Spinal cord (tissue), 10 donors: ENCODE results near the gene PLA1A. TPM values are rescaled to one million over a fixed set of nuclear protein-coding genes. Genes with fewer than 3 reads are reported as not detected.

Source experiments
- DNase-seq, 6 donors: peaks; one replicate each; pipeline versions ENCODE4 v3.0.0 to v3.0.0-alpha.2; 2013 to 2015; ENCODE audit warnings: low spot score in 6 of 6, low read depth in 4 of 6
- H3K27ac ChIP-seq: one replicate; pipeline ENCODE4 v1.5.1; 2013; ENCODE audit warnings: low read depth, low read length, control low read depth
- H3K27me3 ChIP-seq: one replicate; pipeline ENCODE4 v1.6.1; 2013; ENCODE audit warnings: low read length; ENCODE audit not compliant: control insufficient read depth, insufficient read depth
- H3K36me3 ChIP-seq: one replicate; pipeline ENCODE4 v1.6.1; 2013; ENCODE audit warnings: low read length; ENCODE audit not compliant: control insufficient read depth, insufficient read depth
- H3K4me1 ChIP-seq: one replicate; pipeline ENCODE4 v1.6.1; 2013; ENCODE audit warnings: low read length; ENCODE audit not compliant: control insufficient read depth, insufficient read depth
- H3K4me3 ChIP-seq: one replicate; pipeline ENCODE4 v1.5.1; 2013; ENCODE audit warnings: low read depth, low read length, control low read depth
- H3K9me3 ChIP-seq: one replicate; pipeline ENCODE4 v1.6.1; 2013; ENCODE audit warnings: low read length; ENCODE audit not compliant: control insufficient read depth, insufficient read depth
- WGBS: methylation state at CpG from one replicate; pipeline ENCODE4 v1.1.5; 2013; ENCODE audit warnings: missing lambda C conversion rate; ENCODE audit not compliant: insufficient coverage; 5-methylcytosine and 5-hydroxymethylcytosine counted together
- polyA plus RNA-seq, 2 donors: library from polyadenylated mRNA; unstranded; fragments of 120-200 nt; gene quantifications; one replicate each; pipeline ENCODE4 v1.2.1, GENCODE V29; 2013; ENCODE audit not compliant: insufficient read length in 2 of 2
- total RNA-seq, 2 donors: library from RNA; depleted of rRNA in 1 of 2; stranded (reverse); fragments of 120-200 nt in 1 of 2; fragments of >200 nt in 1 of 2; gene quantifications; one replicate each; pipeline versions ENCODE4 v1.2.3 to v1.2.4, GENCODE V29; 2013 to 2014
- donor health status: healthy.

The PLA1A gene
- total and polyA plus RNA-seq, 4 donors, result 0.41 to 1.9 (median 0.57) TPM

- H3K4me1 ChIP-seq, result no peaks in the 10 kb centered on the region
- no peaks in the 10 kb centered on the region for H3K27me3 ChIP-seq
- 94% methylated on average over 2 of the region's 3 CpGs for WGBS
- DNase-seq, result no peak
- no peak overlapping the region for H3K4me3 ChIP-seq
- no peaks in the 10 kb centered on the region for H3K9me3 ChIP-seq
- no peak overlapping the region for H3K27ac ChIP-seq
- H3K36me3 ChIP-seq, result no peaks in the 10 kb centered on the region
Observed at GRCh38 chr3:119631516-119631915, 33.8 kb downstream of the PLA1A start.

- H3K27ac ChIP-seq, result no peak overlapping the region
- no peaks in the 10 kb centered on the region for H3K4me1 ChIP-seq
- WGBS, result 80% methylated on average over 1 of the region's 4 CpGs
- H3K4me3 ChIP-seq, result no peak overlapping the region
- H3K27me3 ChIP-seq, result no peaks in the 10 kb centered on the region
- no peaks in the 10 kb centered on the region for H3K9me3 ChIP-seq
- no peaks in the 10 kb centered on the region for H3K36me3 ChIP-seq
- DNase-seq, result no peak
Observed at GRCh38 chr3:119632216-119632615, 34.5 kb downstream of the PLA1A start.

- no peaks in the 10 kb centered on the region for H3K36me3 ChIP-seq
- no peaks in the 10 kb centered on the region for H3K27me3 ChIP-seq
- no peak for DNase-seq
- H3K27ac ChIP-seq, result no peak overlapping the region
- no peaks in the 10 kb centered on the region for H3K9me3 ChIP-seq
- no peaks in the 10 kb centered on the region for H3K4me1 ChIP-seq
- 93% methylated on average over 4 of the region's 4 CpGs for WGBS
- H3K4me3 ChIP-seq, result no peak overlapping the region
Observed at GRCh38 chr3:119632829-119633228, 35.1 kb downstream of the PLA1A start.

GRCh38 chr3:119635719-119636118 is 38.0 kb downstream of the PLA1A start:
- no peak overlapping the region for H3K4me3 ChIP-seq
- no peaks in the 10 kb centered on the region for H3K27me3 ChIP-seq
- H3K36me3 ChIP-seq, result no peaks in the 10 kb centered on the region
- no peaks in the 10 kb centered on the region for H3K4me1 ChIP-seq
- no peak overlapping the region for H3K27ac ChIP-seq
- no peaks in the 10 kb centered on the region for H3K9me3 ChIP-seq
- DNase-seq, result no peak
- 98% methylated on average over 8 of the region's 10 CpGs for WGBS

- H3K9me3 ChIP-seq, result no peaks in the 10 kb centered on the region
- DNase-seq, result no peak
- WGBS, result 83% methylated on average over 1 of the region's 1 CpG
- H3K4me3 ChIP-seq, result no peak overlapping the region
- no peaks in the 10 kb centered on the region for H3K27me3 ChIP-seq
- no peaks in the 10 kb centered on the region for H3K36me3 ChIP-seq
- no peaks in the 10 kb centered on the region for H3K4me1 ChIP-seq
- no peak overlapping the region for H3K27ac ChIP-seq
Observed at GRCh38 chr3:119636249-119636648, 38.6 kb downstream of the PLA1A start.

GRCh38 chr3:119636891-119637611 is 39.4 kb downstream of the PLA1A start:
- no peaks in the 10 kb centered on the region for H3K36me3 ChIP-seq
- H3K9me3 ChIP-seq, result no peaks in the 10 kb centered on the region
- WGBS, result 88% methylated on average over 2 of the region's 4 CpGs
- H3K27ac ChIP-seq, result no peak overlapping the region
- no peak for DNase-seq
- H3K4me3 ChIP-seq, result no peak overlapping the region
- no peaks in the 10 kb centered on the region for H3K27me3 ChIP-seq
- no peaks in the 10 kb centered on the region for H3K4me1 ChIP-seq

DNA sequence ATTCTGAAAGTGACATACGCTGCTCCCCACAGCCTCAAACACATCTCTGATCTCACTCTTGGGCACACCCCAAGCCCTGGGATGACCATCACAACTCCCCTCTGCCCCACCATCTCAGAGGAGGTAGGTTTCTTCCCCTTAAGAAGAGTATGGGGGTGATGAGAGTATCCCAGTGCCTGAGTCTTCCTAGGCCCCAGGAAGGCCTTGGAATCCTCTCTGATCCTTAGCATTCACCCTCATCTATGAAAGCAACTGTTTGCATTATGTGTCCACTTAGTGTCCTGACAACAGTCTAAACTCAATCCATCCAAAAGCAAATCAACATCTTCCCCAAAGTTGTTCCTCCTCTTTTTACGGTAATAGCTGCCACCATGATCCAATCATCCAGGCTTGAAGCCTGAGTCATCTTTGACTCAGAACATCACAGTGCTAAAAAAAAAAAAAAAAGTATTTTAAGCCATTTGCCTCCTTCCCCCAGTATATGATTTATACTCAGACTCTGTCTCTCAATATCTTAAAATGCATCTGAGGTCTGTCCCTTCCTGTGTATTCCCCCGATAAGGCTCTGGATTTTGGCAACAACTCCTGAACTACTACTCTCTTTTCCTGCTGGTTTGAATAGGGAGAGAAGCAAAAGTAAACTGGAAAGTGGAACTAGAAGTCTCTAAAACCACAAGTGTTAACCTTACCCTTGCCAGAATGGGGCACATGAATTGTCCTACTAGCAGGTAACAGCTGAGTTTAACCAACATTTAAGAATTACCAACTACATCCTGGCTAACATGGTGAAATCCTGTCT is 40.2 kb downstream of the PLA1A start:
- H3K27me3 ChIP-seq, result no peaks in the 10 kb centered on the region
- DNase-seq, result no peak
- H3K4me3 ChIP-seq, result no peak overlapping the region
- H3K9me3 ChIP-seq, result no peaks in the 10 kb centered on the region
- no peak overlapping the region for H3K27ac ChIP-seq
- no peaks in the 10 kb centered on the region for H3K4me1 ChIP-seq
- H3K36me3 ChIP-seq, result no peaks in the 10 kb centered on the region
- 93% methylated on average over 2 of the region's 3 CpGs for WGBS

GRCh38 chr3:119639494-119640350 is 42.0 kb downstream of the PLA1A start:
- WGBS, result no CpG with 5 or more reads among the region's 2 CpGs
- no peak for DNase-seq
- Histone ChIP-seq H3K4me1 (no peaks in the 10 kb centered on the region), H3K9me3 (no peaks in the 10 kb centered on the region), H3K27ac (no peak overlapping the region), H3K36me3 (no peaks in the 10 kb centered on the region), H3K27me3 (no peaks in the 10 kb centered on the region), H3K4me3 (no peak overlapping the region)

DNA sequence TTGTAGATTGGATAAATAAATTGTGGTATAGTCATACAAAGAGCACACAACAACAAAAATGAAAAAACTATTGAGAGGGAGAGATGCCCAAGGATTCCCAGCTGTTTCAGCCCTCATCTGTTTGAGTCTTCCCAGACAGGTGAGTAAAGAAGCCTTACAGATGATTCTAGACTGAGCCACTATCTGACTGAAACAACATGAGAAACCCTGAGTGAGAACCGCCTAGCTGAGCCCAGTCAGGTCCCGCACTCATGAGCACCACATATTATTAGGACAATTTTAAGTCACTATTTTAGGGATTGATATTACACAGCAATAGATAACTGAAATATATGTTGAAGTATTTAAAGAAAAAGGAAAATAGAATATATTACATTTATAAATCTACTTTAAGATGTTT is 43.7 kb downstream of the PLA1A start:
- Histone ChIP-seq H3K36me3 (no peaks in the 10 kb centered on the region), H3K27ac (no peak overlapping the region), H3K9me3 (no peaks in the 10 kb centered on the region), H3K4me1 (no peaks in the 10 kb centered on the region), H3K4me3 (no peak overlapping the region), H3K27me3 (no peaks in the 10 kb centered on the region)
- WGBS, result no CpG with 5 or more reads among the region's 2 CpGs
- DNase-seq, result no peak
